HCT116 (cell line): ENCODE results near the gene FHL5. TPM values are rescaled to one million over a fixed set of nuclear protein-coding genes. Genes with fewer than 3 reads are reported as not detected.

Source experiments
- ATAC-seq: fragments of 200-7000 bp; cut with Tn5 transposase; 2 replicates; pipeline ENCODE4 v1.9.1; 2020; ENCODE audit warnings: mild to moderate bottlenecking, moderate library complexity
- BruUV-seq: library from RNA; stranded (reverse); fragments of 400-500 nt; replicated peaks from 2 replicates; lab custom pipeline; 2021; lab: Mats Ljungman, UMichigan
- CTCF ChIA-PET: fragments of 300-600 bp; sonication (Branson Sonifier 250); formaldehyde crosslinking; loops from one replicate; lab custom pipeline; 2021; ENCODE audit warnings: antibody characterized with exemption; lab: Charles Lee
- POLR2A ChIA-PET: fragments of 300-600, 350-600 bp; sonication (Branson Sonifier 250); formaldehyde crosslinking; loops from one replicate; lab custom pipeline; 2021; ENCODE audit warnings: antibody characterized with exemption; lab: Charles Lee
- RAD21 ChIA-PET, 2 experiments: fragments of 300-600 bp; sonication (Branson Sonifier 250); formaldehyde crosslinking; loops; one replicate each; lab custom pipeline; 2023; ENCODE audit warnings: low total read pairs in 2 of 2; ENCODE audit not compliant: uncharacterized antibody in 2 of 2, unreplicated experiment in 2 of 2, low non-redundant PET in 1 of 2; lab: Charles Lee
- DNase-seq: peaks from one replicate; pipeline ENCODE4 v3.0.0-alpha.2; 2010; ENCODE audit warnings: low read depth, low spot score
- H2AFZ ChIP-seq: fragments of 200-600 bp; shearing (Covaris generic), sonication (generic); 2 replicates; pipeline ENCODE4 v1.6.1; 2017; ENCODE audit warnings: low read depth, mixed run types, mixed read lengths, antibody characterized with exemption, low read length; ENCODE audit not compliant: poor library complexity, severe bottlenecking
- H3K27ac ChIP-seq: 2 replicates; pipeline ENCODE4 v1.5.1; 2012; ENCODE audit warnings: low read depth, low read length
- H3K27me3 ChIP-seq: fragments of 200-600 bp; sonication (generic); 2 replicates; pipeline ENCODE4 v1.6.1; 2016; ENCODE audit warnings: mixed run types, low read length, mixed read lengths; ENCODE audit not compliant: insufficient read depth
- H3K36me3 ChIP-seq, 2 experiments: fragments of 200-500 bp in 1 of 2; fragments of 200-600 bp in 1 of 2; sonication (Bioruptor generic) in 1 of 2; sonication (generic) in 1 of 2; 2 replicates each; pipeline versions ENCODE4 v1.5.1 to v1.6.1; 2014 to 2016; ENCODE audit warnings: low read length in 2 of 2, inconsistent platforms in 1 of 2, mixed read lengths in 1 of 2, mixed run types in 1 of 2; ENCODE audit not compliant: insufficient read depth in 2 of 2, control insufficient read depth in 1 of 2
- H3K4me1 ChIP-seq, 2 experiments: fragments of 200-600 bp in 1 of 2; sonication (generic) in 1 of 2; 2 replicates each; pipeline versions ENCODE4 v1.5.1 to v1.6.1; 2012 to 2017; ENCODE audit warnings: low read length in 2 of 2, inconsistent platforms in 1 of 2, mild to moderate bottlenecking in 1 of 2, mixed read lengths in 1 of 2, mixed run types in 1 of 2, moderate library complexity in 1 of 2; ENCODE audit not compliant: insufficient read depth in 2 of 2, control insufficient read depth in 1 of 2
- H3K4me2 ChIP-seq: fragments of 200-600 bp; sonication (generic); 2 replicates; pipeline ENCODE4 v1.6.1; 2017; ENCODE audit warnings: mixed run types, low read length, mixed read lengths
- H3K4me3 ChIP-seq, 2 experiments: fragments of 200-600 bp in 1 of 2; sonication (generic) in 1 of 2; replicated peaks in 1 of 2; 2 replicates each; pipeline ENCODE4 v1.5.1; 2011 to 2016; ENCODE audit warnings: low read length in 2 of 2, control low read depth in 1 of 2, low read depth in 1 of 2, mild to moderate bottlenecking in 1 of 2, mixed read lengths in 1 of 2, mixed run types in 1 of 2
- H3K79me2 ChIP-seq: fragments of 200-600 bp; sonication (generic); 2 replicates; pipeline ENCODE4 v1.6.1; 2017; ENCODE audit warnings: mild to moderate bottlenecking, mixed run types, low read length, moderate library complexity, mixed read lengths; ENCODE audit not compliant: insufficient read depth
- H3K9ac ChIP-seq: fragments of 200-600 bp; sonication (generic); 2 replicates; pipeline ENCODE4 v1.6.1; 2016; ENCODE audit warnings: low read length, mixed read lengths
- H3K9me2 ChIP-seq: fragments of 200-600 bp; sonication (generic), shearing (Covaris generic); 2 replicates; pipeline ENCODE4 v1.6.1; 2017; ENCODE audit warnings: mixed run types, mild to moderate bottlenecking, moderate library complexity; ENCODE audit not compliant: insufficient read depth
- H3K9me3 ChIP-seq, 2 experiments: fragments of 200-500 bp in 1 of 2; fragments of 200-600 bp in 1 of 2; sonication (Bioruptor generic) in 1 of 2; sonication (generic) in 1 of 2; 2 replicates each; pipeline ENCODE4 v1.6.1; 2014 to 2017; ENCODE audit warnings: low read length in 2 of 2, mixed read lengths in 2 of 2, inconsistent platforms in 1 of 2, low read depth in 1 of 2, mild to moderate bottlenecking in 1 of 2, mixed run types in 1 of 2, moderate library complexity in 1 of 2; ENCODE audit not compliant: control insufficient read depth in 1 of 2, insufficient read depth in 1 of 2
- H4K20me1 ChIP-seq: fragments of 200-600 bp; sonication (generic), shearing (Covaris generic); 2 replicates; pipeline ENCODE4 v1.6.1; 2017; ENCODE audit warnings: mixed run types, mild to moderate bottlenecking, moderate library complexity; ENCODE audit not compliant: insufficient read depth
- ATF3 ChIP-seq: IDR thresholded peaks from 2 replicates; pipeline ENCODE4 v1.6.1; 2012
- CBX3 ChIP-seq: IDR thresholded peaks from 2 replicates; pipeline ENCODE4 v1.6.1; 2012; ENCODE audit warnings: low read depth
- CEBPB ChIP-seq: IDR thresholded peaks from 2 replicates; pipeline ENCODE4 v1.6.1; 2012; ENCODE audit warnings: low read depth
- CTCF ChIP-seq, 3 experiments: fragments of 200-600 bp in 1 of 3; sonication (generic) in 1 of 3; IDR thresholded peaks in 2 of 3; conservative IDR thresholded peaks in 1 of 3; 2 replicates each; pipeline ENCODE4 v1.5.1; 2012 to 2017; ENCODE audit warnings: low read depth in 2 of 3, low read length in 2 of 3, antibody characterized with exemption in 1 of 3, borderline replicate concordance in 1 of 3, control low read depth in 1 of 3, mild to moderate bottlenecking in 1 of 3, mixed read lengths in 1 of 3, mixed run types in 1 of 3, moderate library complexity in 1 of 3; ENCODE audit not compliant: insufficient read depth in 1 of 3
- ELF1 ChIP-seq: IDR thresholded peaks from 2 replicates; pipeline ENCODE4 v1.6.1; 2012; ENCODE audit warnings: low read depth, borderline replicate concordance
- EZH2 ChIP-seq: fragments of 200-600 bp; sonication (generic); IDR thresholded peaks from 2 replicates; pipeline ENCODE4 v1.6.1; 2017; ENCODE audit warnings: antibody characterized with exemption, mixed run types
- EZH2phosphoT487 ChIP-seq: fragments of 200-600 bp; IDR thresholded peaks from 2 replicates; pipeline ENCODE4 v1.6.1; 2018; ENCODE audit warnings: antibody characterized with exemption, borderline replicate concordance
- JUND ChIP-seq: IDR thresholded peaks from 2 replicates; pipeline ENCODE4 v1.6.1; 2012
- POLR2AphosphoS5 ChIP-seq: IDR thresholded peaks from 2 replicates; pipeline ENCODE4 v1.6.1; 2011; ENCODE audit warnings: mild to moderate bottlenecking, low read depth, low read length, moderate library complexity
- RAD21 ChIP-seq: IDR thresholded peaks from 2 replicates; pipeline ENCODE4 v1.6.1; 2012; ENCODE audit warnings: low read depth, mild to moderate bottlenecking
- REST ChIP-seq: IDR thresholded peaks from 2 replicates; pipeline ENCODE4 v1.6.1; 2012; ENCODE audit warnings: low read depth
- SIN3A ChIP-seq: IDR thresholded peaks from 2 replicates; pipeline ENCODE4 v1.6.1; 2012; ENCODE audit warnings: low read depth
- SP1 ChIP-seq: IDR thresholded peaks from 2 replicates; pipeline ENCODE4 v1.6.1; 2012; ENCODE audit warnings: low read depth
- TCF7L2 ChIP-seq: IDR thresholded peaks from 2 replicates; pipeline ENCODE4 v1.7.0; 2011; ENCODE audit warnings: borderline replicate concordance, inconsistent platforms; ENCODE audit not compliant: insufficient read depth, insufficient read length; ENCODE audit errors: extremely low read depth
- YY1 ChIP-seq: IDR thresholded peaks from 2 replicates; pipeline ENCODE4 v1.6.1; 2011; ENCODE audit warnings: low read length, low read depth, moderate library complexity, mild to moderate bottlenecking; ENCODE audit not compliant: insufficient replicate concordance; ENCODE audit errors: extremely low read depth
- ZFX ChIP-seq: fragments of 450-650 bp; IDR thresholded peaks from 2 replicates; pipeline ENCODE4 v1.6.1; 2017
- ZNF274 ChIP-seq: fragments of 200-500 bp; sonication (Bioruptor generic); IDR thresholded peaks from 2 replicates; pipeline ENCODE4 v1.6.1; 2014; ENCODE audit warnings: mild to moderate bottlenecking, low read depth, low read length, inconsistent platforms
- intact Hi-C: fragments of 100-400 bp; cut with micrococcal nuclease; formaldehyde crosslinking; loops from 2 replicates; pipeline ENCODE4 v1.10.0; 2022
- total RNA-seq: library from RNA; stranded (reverse); gene quantifications from one replicate; pipeline ENCODE4 v1.2.1, GENCODE V29; 2021; ENCODE audit not compliant: unreplicated experiment

The FHL5 gene
- total RNA-seq, 1 experiment from 2014 or later, result not detected

GRCh38 chr6:96575359-96575758 lies 12.4 kb downstream of the FHL5 start:
- Histone ChIP-seq H3K9ac (no peak overlapping the region), H3K9me2 (no peaks in the 10 kb centered on the region), H3K4me2 (no peak overlapping the region), H3K27me3 (no peaks in the 10 kb centered on the region), H2AFZ (no peak overlapping the region), H3K27ac (no peak overlapping the region), H3K36me3 (no peaks in the 10 kb centered on the region), H3K9me3 (peaks cover 0 to 2% of the 10 kb centered on the region in 2 experiments; a peak in 2 of 4 replicates), H3K79me2 (no peaks in the 10 kb centered on the region), H4K20me1 (no peaks in the 10 kb centered on the region), H3K4me3 (no peak overlapping the region), H3K4me1 (no peaks in the 10 kb centered on the region)
- POLR2A ChIA-PET, result no interaction called here
- ATAC-seq (no peak), DNase-seq (no peak)
- BruUV-seq, result no TSS peak
- intact Hi-C loops, result no loop called here
- RAD21 ChIA-PET, result no interaction called here
- CTCF ChIA-PET, result no interaction called here
- TF ChIP-seq ATF3 (no peak), POLR2AphosphoS5 (no peak), ZNF274 (no peak)

- CTCF ChIA-PET, result no interaction called here
- intact Hi-C loops, result no loop called here
- no TSS peak for BruUV-seq
- Histone ChIP-seq H3K4me2 (no peak overlapping the region), H4K20me1 (no peaks in the 10 kb centered on the region), H3K9ac (no peak overlapping the region), H3K27ac (no peak overlapping the region), H3K9me2 (no peaks in the 10 kb centered on the region), H3K79me2 (no peaks in the 10 kb centered on the region), H2AFZ (no peak overlapping the region), H3K4me1 (no peaks in the 10 kb centered on the region), H3K27me3 (no peaks in the 10 kb centered on the region), H3K9me3 (no peaks in the 10 kb centered on the region), H3K4me3 (no peak overlapping the region), H3K36me3 (no peaks in the 10 kb centered on the region)
- RAD21 ChIA-PET, result no interaction called here
- DNase-seq (no peak), ATAC-seq (no peak)
- POLR2A ChIA-PET, result no interaction called here
- TF ChIP-seq CBX3 (no peak), CEBPB (no peak), ZFX (no peak), SP1 (no peak), EZH2 (no peak), ELF1 (no peak), EZH2phosphoT487 (no peak), JUND (no peak), RAD21 (no peak), ZNF274 (no peak), SIN3A (no peak), REST (no peak), YY1 (no peak), CTCF (IDR thresholded peaks at IDR 0.05 in 2 of 3, conservative IDR thresholded peaks at IDR 0.05 in 1 of 3; ENCODE audit: borderline replicate concordance in 1 of 3, insufficient read depth in 1 of 3, low read depth in 2 of 3, low read length in 2 of 3) (no peak), TCF7L2 (no peak)
Measured at GRCh38 chr6:96576221-96576620, 13.3 kb downstream of the FHL5 start.
